GM21381 (cell line): ENCODE data around the gene FAM171A1.

Experiments used
- ATAC-seq: cut with Tn5 transposase; IDR thresholded peaks from one replicate; pipeline ENCODE4 v1.9.1; 2021; ENCODE audit warnings: mild to moderate bottlenecking, moderate library complexity; ENCODE audit not compliant: unreplicated experiment

Gene FAM171A1

DNA sequence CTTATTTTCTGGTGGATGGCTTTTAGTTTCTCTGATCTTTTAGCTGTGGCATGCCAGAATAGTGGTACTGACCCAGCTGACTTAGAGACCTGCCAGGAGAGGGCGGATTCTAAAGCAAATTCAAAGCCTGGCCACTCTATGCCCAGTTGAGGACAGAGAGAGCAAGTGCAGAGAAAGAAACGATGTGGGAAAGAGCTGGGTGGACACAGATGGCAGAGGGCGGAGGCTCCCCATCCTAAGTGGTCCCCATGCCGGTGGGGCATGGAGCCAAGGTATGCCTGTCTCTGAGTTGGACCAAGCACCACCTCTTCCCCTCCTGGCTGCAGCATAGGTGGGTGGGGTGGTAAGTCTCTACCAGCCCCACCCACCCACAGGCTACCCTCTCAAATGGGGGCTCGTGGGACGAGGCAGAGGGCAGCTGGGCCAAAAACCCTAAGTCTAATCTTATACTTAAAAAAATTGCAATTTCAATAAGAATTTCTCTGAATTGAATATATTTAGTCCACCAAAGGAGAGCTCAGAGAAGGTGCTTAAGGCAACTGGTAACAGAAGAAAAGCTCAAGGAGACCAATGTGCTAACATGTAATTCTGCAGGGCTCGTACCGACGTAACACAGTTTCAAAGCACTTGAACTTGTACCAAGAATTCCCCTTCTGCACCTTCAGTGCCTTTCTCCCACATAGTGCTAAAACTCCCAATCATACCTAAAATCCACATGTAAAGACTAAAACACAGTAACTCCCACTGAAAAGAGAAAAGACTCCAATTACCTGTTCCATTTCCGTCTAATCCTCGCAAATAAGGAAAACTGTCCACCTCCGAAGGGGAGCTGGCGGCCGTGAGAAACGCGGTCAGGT, 116.9 kb downstream of the FAM171A1 start:
- no peak for ATAC-seq

- no peak for ATAC-seq
Observed at GRCh38 chr10:15252396-15252795, 118.7 kb downstream of the FAM171A1 start.

- no peak for ATAC-seq
Observed at GRCh38 chr10:15251791-15252380, 119.2 kb downstream of the FAM171A1 start.

- ATAC-seq: no peak
Observed at GRCh38 chr10:15245530-15245929, 125.6 kb downstream of the FAM171A1 start.

DNA sequence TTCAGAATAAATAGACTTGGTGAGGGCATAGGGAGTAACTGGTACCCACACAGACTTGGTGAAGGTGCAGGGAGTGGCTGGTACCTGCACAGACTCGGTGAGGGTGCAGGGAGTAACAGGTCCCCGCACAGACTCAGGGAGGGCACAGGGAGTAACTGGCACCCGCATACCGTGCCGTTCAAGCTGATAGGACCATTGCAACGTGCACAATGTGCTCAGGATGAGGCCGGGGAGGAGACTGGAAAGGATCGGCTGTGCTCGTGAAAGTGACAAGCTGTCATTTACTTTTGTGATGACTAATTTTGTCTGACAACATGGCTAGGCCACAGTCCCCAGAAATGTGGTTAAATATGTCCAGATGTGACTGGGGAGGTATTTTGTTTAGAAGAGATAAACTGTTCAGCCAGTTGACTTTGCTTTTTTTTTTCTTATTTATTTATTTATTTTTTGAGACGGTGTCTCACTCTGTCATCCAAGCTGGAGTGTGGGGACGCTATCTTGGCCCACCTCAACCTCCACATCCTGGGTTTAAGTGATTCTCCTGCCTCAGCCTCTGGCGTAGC, 126.4 kb downstream of the FAM171A1 start:
- ATAC-seq: no peak

- ATAC-seq: no peak
Observed at GRCh38 chr10:15242261-15242840, 128.7 kb downstream of the FAM171A1 start.

GRCh38 chr10:15241306-15241705, 129.8 kb downstream of the FAM171A1 start:
- ATAC-seq: no peak

DNA sequence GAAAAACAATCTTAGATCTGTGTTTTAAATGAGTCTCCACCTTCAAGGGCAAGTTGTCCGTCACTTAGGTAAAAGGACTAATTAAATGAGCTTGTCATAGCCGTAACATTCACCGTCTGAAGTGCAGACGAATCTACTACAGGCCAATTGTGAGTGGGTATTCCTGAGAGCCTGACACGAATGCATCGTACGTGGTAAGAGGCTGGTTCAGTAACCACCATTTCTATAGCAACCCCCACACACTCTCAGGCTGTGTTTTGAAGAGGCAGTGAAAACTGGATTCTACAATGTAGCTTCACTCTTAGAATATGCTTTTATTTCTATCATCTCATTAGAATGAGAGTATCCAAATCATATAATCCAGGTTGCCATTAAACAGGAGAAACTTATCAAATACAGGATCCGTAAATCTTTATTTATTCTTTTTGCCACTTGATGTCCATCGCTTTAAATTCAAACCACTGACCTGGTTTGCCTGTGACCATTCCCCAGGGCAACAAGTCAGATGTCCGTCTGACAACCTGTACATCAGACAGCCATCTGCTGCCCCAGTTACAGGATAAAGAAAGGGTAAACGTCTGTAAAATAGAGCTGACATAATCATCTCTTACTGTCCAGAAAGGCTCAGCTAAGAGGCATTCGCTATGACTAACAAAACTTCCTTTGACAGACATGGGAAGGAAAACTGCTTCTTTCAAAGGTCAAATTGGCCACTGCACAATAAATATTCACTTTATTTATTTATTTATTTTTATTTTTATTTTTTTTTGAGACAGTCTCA, 132.3 kb downstream of the FAM171A1 start:
- ATAC-seq: no peak

GRCh38 chr10:15237351-15237750, 133.7 kb downstream of the FAM171A1 start:
- no peak for ATAC-seq

- no peak for ATAC-seq
Observed at GRCh38 chr10:15236340-15236739, 134.7 kb downstream of the FAM171A1 start.

- no peak for ATAC-seq
Observed at GRCh38 chr10:15232279-15232678, 138.8 kb downstream of the FAM171A1 start.

DNA sequence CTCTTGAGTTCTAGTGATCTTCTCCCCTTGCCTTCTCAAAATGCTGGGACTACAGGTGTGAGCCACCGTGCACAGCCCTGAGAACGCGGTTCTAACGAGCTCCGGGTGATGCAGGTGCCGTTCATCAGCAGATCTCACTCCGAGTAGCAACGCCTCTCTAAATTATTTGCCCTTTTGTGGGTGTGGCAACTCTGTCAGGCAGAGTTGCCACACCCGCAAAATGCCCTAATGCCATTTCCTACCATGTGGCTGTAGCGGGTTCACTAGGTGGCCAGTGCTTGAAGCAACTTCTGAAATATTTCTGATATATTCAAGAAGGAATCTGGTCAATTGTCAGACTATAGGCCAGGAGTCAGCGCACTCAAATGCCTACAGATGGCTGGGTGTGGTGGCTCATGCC, 139.7 kb downstream of the FAM171A1 start:
- no peak for ATAC-seq

- ATAC-seq: no peak
Observed at GRCh38 chr10:15230257-15230656, 140.8 kb downstream of the FAM171A1 start.

- ATAC-seq: no peak
Observed at GRCh38 chr10:15229268-15229667, 141.8 kb downstream of the FAM171A1 start.

DNA sequence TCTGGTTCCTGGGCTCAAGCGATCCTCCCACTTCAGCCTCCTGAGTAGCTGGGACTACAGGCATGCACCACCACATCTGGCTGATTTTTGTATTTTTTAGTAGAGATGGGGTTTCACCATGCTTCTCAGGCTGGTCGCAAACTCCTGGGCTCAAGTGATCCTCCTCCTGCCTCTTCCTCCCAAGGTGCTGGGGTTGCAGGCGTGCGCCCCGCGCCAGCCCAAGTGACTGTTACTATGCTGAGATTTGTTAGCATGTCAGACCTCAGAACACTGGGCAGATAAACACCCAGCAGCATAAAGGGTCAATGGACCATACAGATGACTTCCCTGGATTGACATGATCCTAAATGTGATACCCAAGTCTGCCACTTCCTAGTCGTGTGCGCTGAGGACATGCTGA, 142.7 kb downstream of the FAM171A1 start:
- ATAC-seq: no peak

GRCh38 chr10:15227611-15228372, 143.3 kb downstream of the FAM171A1 start:
- no peak for ATAC-seq

DNA sequence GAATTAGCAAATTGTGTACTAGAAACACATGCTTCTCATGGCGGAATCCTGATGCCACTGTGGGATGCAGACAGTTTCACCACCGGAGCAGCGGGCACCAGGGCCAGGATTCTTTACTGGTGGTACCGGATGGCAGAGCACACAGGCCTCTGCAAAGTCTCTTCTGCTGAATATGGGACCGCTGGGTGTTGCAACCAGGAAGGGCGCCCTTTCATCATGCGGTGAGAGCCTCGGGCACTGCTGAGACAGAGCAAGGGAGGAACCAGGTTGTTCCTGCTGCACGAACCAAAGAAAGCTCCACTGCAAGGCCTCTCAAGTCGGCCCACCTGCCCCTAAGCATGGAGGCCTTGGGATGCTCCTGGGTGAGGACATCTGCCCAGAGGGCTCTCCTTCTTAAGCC, 145.6 kb downstream of the FAM171A1 start:
- ATAC-seq: no peak

GRCh38 chr10:15224948-15225347, 146.1 kb downstream of the FAM171A1 start:
- no peak for ATAC-seq

GRCh38 chr10:15223174-15223573, 147.9 kb downstream of the FAM171A1 start:
- ATAC-seq: no peak

- ATAC-seq: no peak
Observed at GRCh38 chr10:15222511-15222910, 148.6 kb downstream of the FAM171A1 start.
